Activated naive CD4-positive, alpha-beta T cell treated with anti-CD3 and anti-CD28 coated beads, Interleukin-2, amount 50 U/mL, for 16 hours (primary cell): ENCODE data around the gene SPTBN1.
A peak's percentile ranks its signal among the peaks of the same experiment; 100 is the strongest.

ENCODE experiments used
- DNase-seq: peaks from one replicate; pipeline ENCODE4 v3.0.0-alpha.2; 2020

The SPTBN1 gene

GRCh38 chr2:54455563-54456361 lies at the start of gene SPTBN1:
Gene SPTBN1 (plus strand): TSS chr2:54456327. CDS start chr2:54526419, 70,092 bp downstream.
- peak; percentile 23 for DNase-seq

GRCh38 chr2:54407693-54408092 lies 48.4 kb upstream of the SPTBN1 start:
- DNase-seq: no peak

- no peak for DNase-seq
These were observed 47.8 kb upstream of the SPTBN1 start for GRCh38 chr2:54408288-54408687.

- no peak for DNase-seq
These were observed 46.4 kb upstream of the SPTBN1 start for GRCh38 chr2:54409752-54410151.

GRCh38 chr2:54411801-54412354 lies 44.2 kb upstream of the SPTBN1 start:
- DNase-seq: no peak

GRCh38 chr2:54416166-54416813 lies 39.8 kb upstream of the SPTBN1 start:
- no peak for DNase-seq

GRCh38 chr2:54416938-54417337 lies 39.2 kb upstream of the SPTBN1 start:
- no peak for DNase-seq

GRCh38 chr2:54417577-54417976 lies 38.5 kb upstream of the SPTBN1 start:
- no peak for DNase-seq

- no peak for DNase-seq
These were observed 36.7 kb upstream of the SPTBN1 start for GRCh38 chr2:54419388-54419787.

GRCh38 chr2:54419855-54420523 lies 36.1 kb upstream of the SPTBN1 start:
- DNase-seq: no peak

- no peak for DNase-seq
These were observed 35.5 kb upstream of the SPTBN1 start for GRCh38 chr2:54420524-54421172.

GRCh38 chr2:54422072-54422581 lies 34.0 kb upstream of the SPTBN1 start:
- DNase-seq: peak; percentile 37

- no peak for DNase-seq
These were observed 32.9 kb upstream of the SPTBN1 start for GRCh38 chr2:54423213-54423612.

- no peak for DNase-seq
These were observed 31.5 kb upstream of the SPTBN1 start for GRCh38 chr2:54424555-54425163.

GRCh38 chr2:54428108-54428831 lies 27.9 kb upstream of the SPTBN1 start:
- DNase-seq: no peak

- DNase-seq: no peak
These were observed 27.1 kb upstream of the SPTBN1 start for GRCh38 chr2:54429054-54429453.

- DNase-seq: no peak
These were observed 26.1 kb upstream of the SPTBN1 start for GRCh38 chr2:54429811-54430551.

- DNase-seq: no peak
These were observed 25.5 kb upstream of the SPTBN1 start for GRCh38 chr2:54430649-54431048.

- DNase-seq: no peak
These were observed 23.7 kb upstream of the SPTBN1 start for GRCh38 chr2:54432251-54433015.

GRCh38 chr2:54434229-54434628 lies 21.9 kb upstream of the SPTBN1 start:
- DNase-seq: no peak
